IPS DF 6.9 (cell line): ENCODE measurements around the gene KRTAP2-1.

Source experiments
- DNase-seq: peaks from one replicate; pipeline ENCODE4 v3.0.0-alpha.2; 2013; ENCODE audit warnings: low read depth, low spot score
- H3K27ac ChIP-seq: one replicate; pipeline ENCODE4 v1.5.1; 2013; ENCODE audit warnings: low read length, control low read depth
- H3K27me3 ChIP-seq: 2 replicates; pipeline ENCODE4 v1.6.1; 2013; ENCODE audit warnings: mild to moderate bottlenecking, low read length; ENCODE audit not compliant: control insufficient read depth, insufficient read depth
- H3K36me3 ChIP-seq: 2 replicates; pipeline ENCODE4 v1.6.1; 2013; ENCODE audit warnings: low read length; ENCODE audit not compliant: control insufficient read depth, insufficient read depth
- H3K4me1 ChIP-seq: 2 replicates; pipeline ENCODE4 v1.6.1; 2013; ENCODE audit warnings: low read length; ENCODE audit not compliant: control insufficient read depth, insufficient read depth
- H3K4me3 ChIP-seq: 2 replicates; pipeline ENCODE4 v1.5.1; 2013; ENCODE audit warnings: mild to moderate bottlenecking, low read length
- H3K9me3 ChIP-seq: 2 replicates; pipeline ENCODE4 v1.6.1; 2013; ENCODE audit warnings: low read length, inconsistent platforms; ENCODE audit not compliant: control insufficient read depth, insufficient read depth
- WGBS: extraction: QIAGEN DNeasy Blood & Tissue Kit; methylation state at CpG from one replicate; pipeline ENCODE4 v1.1.7; 2013; ENCODE audit warnings: mixed read lengths, missing lambda C conversion rate; ENCODE audit not compliant: insufficient read length, insufficient coverage; 5-methylcytosine and 5-hydroxymethylcytosine counted together

The KRTAP2-1 gene

GRCh38 chr17:41029633-41030245, 17.4 kb downstream of the KRTAP2-1 start, which contains the start of gene KRTAP1-4:
KRTAP1-4 (minus strand) TSS chr17:41030195; CDS start chr17:41030078, 117 bp downstream.
- Histone ChIP-seq H3K9me3 (no peaks in the 10 kb centered on the region), H3K4me1 (no peaks in the 10 kb centered on the region; the same call in 1 of the 2 replicates), H3K36me3 (no peaks in the 10 kb centered on the region), H3K27me3 (no peaks in the 10 kb centered on the region), H3K27ac (no peak within 1 kb of the TSS), H3K4me3 (no peak within 1 kb of the TSS)
- DNase-seq = no peak
- no CpG with 5 or more reads among the region's 12 CpGs for WGBS

GRCh38 chr17:41026715-41027471, 20.2 kb downstream of the KRTAP2-1 start, which contains the start of gene KRTAP1-5:
KRTAP1-5 (minus strand) TSS chr17:41027208; CDS start chr17:41027155, 53 bp downstream.
- Histone ChIP-seq H3K9me3 (no peaks in the 10 kb centered on the region), H3K27me3 (no peaks in the 10 kb centered on the region), H3K4me3 (no peak within 1 kb of the TSS), H3K36me3 (no peaks in the 10 kb centered on the region), H3K4me1 (no peaks in the 10 kb centered on the region), H3K27ac (no peak within 1 kb of the TSS)
- DNase-seq = no peak
- WGBS = no CpG with 5 or more reads among the region's 9 CpGs

DNA sequence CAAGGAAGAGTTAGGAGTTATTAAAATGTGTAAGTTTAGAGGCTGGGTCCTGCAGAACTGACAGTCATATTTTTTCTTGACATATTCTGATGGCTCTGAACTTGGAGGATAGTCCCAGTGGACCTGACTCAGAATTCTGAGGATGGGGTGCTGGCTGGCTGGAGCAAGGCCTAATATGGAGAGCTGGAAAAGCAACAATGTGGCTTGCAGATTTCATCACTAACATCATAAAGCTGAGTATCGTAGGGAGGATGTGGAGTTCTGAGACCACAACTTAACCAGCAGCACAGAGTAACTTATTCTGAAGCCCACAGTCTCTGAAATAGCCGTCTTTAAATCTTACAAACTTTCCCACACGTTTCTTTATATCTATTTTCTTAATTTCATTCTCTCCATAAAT, 22.4 kb downstream of the KRTAP2-1 start:
- no peaks in the 10 kb centered on the region for H3K9me3 ChIP-seq
- WGBS = 100% methylated on average over 2 of the region's 3 CpGs
- no peak for DNase-seq
- no peaks in the 10 kb centered on the region for H3K36me3 ChIP-seq
- H3K4me3 ChIP-seq = no peak overlapping the region
- no peaks in the 10 kb centered on the region for H3K4me1 ChIP-seq
- no peak overlapping the region for H3K27ac ChIP-seq
- H3K27me3 ChIP-seq = no peaks in the 10 kb centered on the region

- Histone ChIP-seq H3K4me1 (no peaks in the 10 kb centered on the region; the same call in 1 of the 2 replicates), H3K4me3 (no peak overlapping the region), H3K36me3 (no peaks in the 10 kb centered on the region), H3K9me3 (no peaks in the 10 kb centered on the region), H3K27me3 (no peaks in the 10 kb centered on the region), H3K27ac (no peak overlapping the region)
- no peak for DNase-seq
Measured at GRCh38 chr17:41020336-41020735, 26.8 kb downstream of the KRTAP2-1 start.

DNA sequence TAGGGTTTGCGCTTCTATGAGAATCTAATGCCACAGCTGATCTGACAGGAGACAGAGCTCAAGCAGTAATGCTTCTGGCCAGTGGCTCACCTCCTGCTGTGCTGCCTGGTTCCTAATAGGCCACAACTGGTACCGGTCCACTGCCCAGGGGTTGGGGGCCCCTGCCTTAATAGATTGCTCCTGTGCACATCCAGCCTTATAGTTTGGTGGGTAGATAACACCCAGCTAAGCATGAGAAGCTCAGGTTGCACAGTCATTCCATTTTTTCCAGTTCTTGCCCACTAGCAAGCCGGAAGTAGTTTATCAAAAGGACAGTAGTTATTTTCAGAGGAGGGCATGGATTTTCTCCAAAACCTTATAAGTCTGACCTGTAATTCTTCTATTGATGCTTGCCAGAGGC, 27.7 kb downstream of the KRTAP2-1 start:
- Histone ChIP-seq H3K4me1 (no peaks in the 10 kb centered on the region; the same call in 1 of the 2 replicates), H3K27me3 (no peaks in the 10 kb centered on the region), H3K36me3 (no peaks in the 10 kb centered on the region), H3K4me3 (no peak overlapping the region), H3K27ac (no peak overlapping the region), H3K9me3 (no peaks in the 10 kb centered on the region)
- no CpG with 5 or more reads among the region's 3 CpGs for WGBS
- no peak for DNase-seq

GRCh38 chr17:41018541-41018940, 28.6 kb downstream of the KRTAP2-1 start:
- no peaks in the 10 kb centered on the region; the same call in 1 of the 2 replicates for H3K4me1 ChIP-seq
- no peak overlapping the region for H3K4me3 ChIP-seq
- H3K36me3 ChIP-seq = no peaks in the 10 kb centered on the region
- no CpG with 5 or more reads among the region's 3 CpGs for WGBS
- no peaks in the 10 kb centered on the region for H3K27me3 ChIP-seq
- no peaks in the 10 kb centered on the region for H3K9me3 ChIP-seq
- no peak for DNase-seq
- no peak overlapping the region for H3K27ac ChIP-seq

DNA sequence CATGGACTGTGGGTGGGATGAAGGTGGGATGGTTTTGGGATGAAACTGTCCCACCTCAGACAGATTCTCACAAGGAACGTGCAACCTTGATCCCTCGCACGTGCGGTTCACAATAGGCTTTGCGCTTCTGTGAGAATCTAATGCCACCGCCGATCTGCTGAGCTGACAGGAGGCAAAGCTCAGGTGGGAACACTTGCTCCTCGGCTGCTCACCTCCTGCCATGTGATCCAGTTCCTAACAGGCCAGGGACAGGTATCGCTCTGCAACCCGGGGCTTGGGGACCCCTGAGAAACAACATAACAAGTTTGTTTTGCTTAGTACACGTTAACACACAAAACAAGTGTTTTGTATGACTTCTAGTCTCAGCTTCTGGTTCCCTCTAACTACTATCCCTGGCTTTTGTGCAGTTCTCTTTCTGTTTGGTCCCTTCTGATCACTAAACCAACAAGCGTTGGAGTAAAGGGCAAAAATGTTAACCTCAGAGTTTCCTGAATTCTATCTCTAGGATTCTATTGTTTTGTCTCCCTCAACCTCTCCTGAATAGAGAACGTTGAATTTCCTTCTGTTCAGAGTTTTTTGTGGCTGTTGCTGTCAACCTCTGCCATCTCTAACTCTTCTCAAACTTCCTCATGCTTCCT, 30.4 kb downstream of the KRTAP2-1 start:
- Histone ChIP-seq H3K4me1 (no peaks in the 10 kb centered on the region; the same call in 1 of the 2 replicates), H3K36me3 (no peaks in the 10 kb centered on the region), H3K9me3 (no peaks in the 10 kb centered on the region), H3K27me3 (no peaks in the 10 kb centered on the region), H3K27ac (no peak overlapping the region), H3K4me3 (no peak overlapping the region)
- DNase-seq = no peak
- no CpG with 5 or more reads among the region's 13 CpGs for WGBS

- no peaks in the 10 kb centered on the region for H3K9me3 ChIP-seq
- H3K4me3 ChIP-seq = no peak overlapping the region
- H3K27me3 ChIP-seq = no peaks in the 10 kb centered on the region
- DNase-seq = no peak
- H3K4me1 ChIP-seq = no peaks in the 10 kb centered on the region; the same call in 1 of the 2 replicates
- H3K27ac ChIP-seq = no peak overlapping the region
- no peaks in the 10 kb centered on the region for H3K36me3 ChIP-seq
- WGBS = no CpG with 5 or more reads among the region's 7 CpGs
Measured at GRCh38 chr17:41015454-41015853, 31.7 kb downstream of the KRTAP2-1 start.

DNA sequence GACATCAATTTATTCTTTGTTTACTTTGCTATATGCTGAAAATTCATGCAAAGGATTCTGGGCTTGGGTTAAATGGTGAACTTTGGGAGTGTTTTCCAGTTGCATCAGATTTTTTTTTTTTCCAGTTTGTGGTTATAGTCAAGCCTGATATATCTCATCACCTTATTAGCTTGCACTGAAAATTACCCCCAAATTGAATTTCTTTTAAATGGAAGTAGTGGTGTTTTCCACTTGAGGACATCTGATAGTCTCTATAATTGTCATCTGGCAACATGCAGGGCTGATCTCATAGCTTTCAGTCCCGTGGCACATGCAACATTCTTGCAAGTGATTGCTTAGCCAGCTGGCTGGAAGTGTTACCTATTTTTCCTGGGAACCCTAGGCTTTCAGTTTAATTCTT, 33.5 kb downstream of the KRTAP2-1 start:
- Histone ChIP-seq H3K4me3 (no peak overlapping the region), H3K27me3 (no peaks in the 10 kb centered on the region), H3K36me3 (no peaks in the 10 kb centered on the region), H3K4me1 (peaks cover 4% of the 10 kb centered on the region), H3K27ac (no peak overlapping the region), H3K9me3 (no peaks in the 10 kb centered on the region)
- DNase-seq = no peak
- WGBS = no CpG with 5 or more reads among the region's 1 CpG

DNA sequence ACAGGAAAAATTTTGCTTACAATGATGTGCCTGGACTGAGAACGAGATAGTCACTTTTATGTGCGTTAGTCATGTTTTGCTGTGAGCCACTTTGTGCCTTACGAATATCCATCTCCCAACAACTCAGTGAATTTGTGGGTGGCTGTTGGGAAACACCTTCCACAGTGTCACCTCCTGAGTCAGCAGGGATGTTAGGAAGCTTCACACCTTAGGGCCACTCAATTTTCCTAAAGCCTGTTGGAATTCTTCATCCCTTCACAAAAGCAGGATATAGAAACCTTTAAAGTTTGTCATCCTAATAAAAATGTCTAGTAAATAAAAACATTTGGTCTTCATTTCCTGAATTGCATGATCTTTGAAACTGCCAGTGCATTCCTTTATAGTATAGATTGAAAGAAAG, 33.9 kb downstream of the KRTAP2-1 start:
- Histone ChIP-seq H3K27me3 (no peaks in the 10 kb centered on the region), H3K36me3 (no peaks in the 10 kb centered on the region), H3K4me3 (no peak overlapping the region), H3K9me3 (no peaks in the 10 kb centered on the region), H3K4me1 (peaks cover 6% of the 10 kb centered on the region), H3K27ac (no peak overlapping the region)
- no peak for DNase-seq
- no CpG with 5 or more reads among the region's 3 CpGs for WGBS
